Testis (tissue), 2 donors: ENCODE data around the gene ACAN.

Source experiments
- POLR2A ChIP-seq: fragments of 450-650 bp; IDR thresholded peaks from one replicate; pipeline ENCODE4 v1.6.1; 2017; ENCODE audit warnings: antibody characterized with exemption, mild to moderate bottlenecking, moderate library complexity
- TF ChIP-seq, protein P1 (sequence below), 3 experiments: fragments of 450-650 bp in 2 of 3; fragments of 200-600 bp in 1 of 3; sonication (generic) in 1 of 3; IDR thresholded peaks; one replicate each; pipeline ENCODE4 v1.5.1; 2016 to 2019; ENCODE audit warnings: antibody characterized with exemption in 3 of 3, mild to moderate bottlenecking in 2 of 3, moderate library complexity in 1 of 3

DNA sequence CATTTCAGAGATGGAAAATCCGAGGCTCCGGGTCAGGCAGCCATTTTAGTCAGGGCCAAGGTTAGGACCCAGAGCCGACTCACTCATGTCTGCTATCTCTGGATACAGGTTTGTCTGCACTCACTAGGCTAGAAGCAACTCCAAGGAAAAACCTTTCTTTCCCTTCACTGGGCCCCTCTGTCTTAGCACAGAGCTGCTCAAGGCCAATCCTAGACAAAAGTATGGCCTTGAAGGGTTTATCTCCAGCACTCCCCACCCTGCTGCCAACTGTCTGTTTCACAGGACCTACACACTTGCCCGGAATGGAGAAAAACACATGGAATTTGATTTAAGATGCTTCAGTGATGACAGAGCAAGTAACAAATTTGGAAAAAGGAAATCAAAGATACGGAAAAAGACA is 25.6 kb downstream of the ACAN start:
- TF ChIP-seq, protein P1, sequence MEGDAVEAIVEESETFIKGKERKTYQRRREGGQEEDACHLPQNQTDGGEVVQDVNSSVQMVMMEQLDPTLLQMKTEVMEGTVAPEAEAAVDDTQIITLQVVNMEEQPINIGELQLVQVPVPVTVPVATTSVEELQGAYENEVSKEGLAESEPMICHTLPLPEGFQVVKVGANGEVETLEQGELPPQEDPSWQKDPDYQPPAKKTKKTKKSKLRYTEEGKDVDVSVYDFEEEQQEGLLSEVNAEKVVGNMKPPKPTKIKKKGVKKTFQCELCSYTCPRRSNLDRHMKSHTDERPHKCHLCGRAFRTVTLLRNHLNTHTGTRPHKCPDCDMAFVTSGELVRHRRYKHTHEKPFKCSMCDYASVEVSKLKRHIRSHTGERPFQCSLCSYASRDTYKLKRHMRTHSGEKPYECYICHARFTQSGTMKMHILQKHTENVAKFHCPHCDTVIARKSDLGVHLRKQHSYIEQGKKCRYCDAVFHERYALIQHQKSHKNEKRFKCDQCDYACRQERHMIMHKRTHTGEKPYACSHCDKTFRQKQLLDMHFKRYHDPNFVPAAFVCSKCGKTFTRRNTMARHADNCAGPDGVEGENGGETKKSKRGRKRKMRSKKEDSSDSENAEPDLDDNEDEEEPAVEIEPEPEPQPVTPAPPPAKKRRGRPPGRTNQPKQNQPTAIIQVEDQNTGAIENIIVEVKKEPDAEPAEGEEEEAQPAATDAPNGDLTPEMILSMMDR (IDR thresholded peaks at IDR 0.05) = no peak
- no peak for TF ChIP-seq POLR2A
